ENCODE data around the gene FERD3L. TPM values are rescaled to one million over a fixed set of nuclear protein-coding genes. Genes with fewer than 3 reads are reported as not detected.

FERD3L gene
- total and polyA plus RNA-seq, 2 of the 13 experiments (the other 11 are each of a cell fraction or from before 2014, with no cell fraction given) = not detected

DNA sequence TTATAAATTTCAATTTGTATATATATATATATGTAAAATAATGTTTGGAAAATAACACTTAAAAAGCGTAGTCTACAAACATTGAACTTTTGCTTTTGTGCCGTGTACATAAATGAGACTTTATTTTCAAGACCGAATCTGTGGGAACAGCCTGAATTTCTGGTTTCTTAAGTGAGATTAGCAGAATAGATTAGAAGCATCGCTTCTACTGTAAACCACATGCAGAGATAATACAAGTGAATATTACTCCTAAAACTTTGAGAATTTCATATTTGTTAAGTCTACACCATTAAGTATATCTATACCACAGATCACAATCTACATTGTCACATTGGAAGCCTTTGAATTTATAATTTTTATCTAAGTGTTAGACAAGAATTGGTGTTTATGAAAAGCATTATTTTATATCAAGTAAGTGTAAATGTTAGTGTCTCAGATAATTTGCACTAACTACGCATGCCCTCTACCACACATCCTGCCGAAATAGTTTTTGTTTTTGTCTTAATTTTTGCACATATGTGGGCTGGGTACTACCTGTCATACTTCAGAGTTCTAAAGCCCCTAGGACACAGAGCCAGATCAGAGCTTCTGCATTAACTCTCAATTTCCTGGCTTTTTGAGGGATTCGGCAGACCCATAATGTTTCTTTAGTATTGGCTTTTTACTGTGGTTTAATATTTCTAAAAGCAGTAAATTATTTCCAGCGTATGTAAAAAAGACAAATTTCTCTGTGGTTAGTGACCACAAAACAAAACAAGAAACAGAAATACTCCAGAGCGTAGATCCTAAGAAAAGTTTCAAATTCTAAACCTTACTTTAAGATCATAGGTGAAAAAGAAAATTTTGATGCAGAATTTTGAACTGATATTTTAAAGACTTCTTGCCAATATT lies 47.8 kb downstream of the FERD3L start:
- no peaks in the 10 kb centered on the region for H3K9me3 ChIP-seq (ENCODE audit: low read length)
- ChIA-PET POLR2A (no interaction called here), CTCF (ENCODE audit: low intra/inter-chr PET ratio, low total read pairs) (no interaction called here)
- in situ Hi-C loops (cut with HindIII; ENCODE audit: extremely low pct_ligation_motif_present, low pct_unique_long_range_greater_than_20kb) = no loop called here
- no peak overlapping the region for H3K4me2 ChIP-seq (ENCODE audit: low read depth, low read length)
- H3K36me3 ChIP-seq (replicated peaks in 1 of 2; ENCODE audit: control insufficient read depth in 1 of 2, insufficient read depth in 2 of 2, low read length in 2 of 2) = no peaks in the 10 kb centered on the region
- BruUV-seq (replicated peaks) = no TSS peak
- H3K4me3 ChIP-seq (replicated peaks in 1 of 3; ENCODE audit: insufficient read depth in 1 of 3, low read depth in 2 of 3, low read length in 3 of 3) = no peak overlapping the region
- ATAC-seq (no peak), FAIRE-seq (no peak), DNase-seq (ENCODE audit: low spot score) (no peak)
- no peaks in the 10 kb centered on the region for H4K20me1 ChIP-seq (ENCODE audit: insufficient read depth, low read length)
- intact Hi-C loops (cut with micrococcal nuclease; ENCODE audit: unreplicated experiment) = no loop called here
- H3K79me2 ChIP-seq (ENCODE audit: insufficient read depth, low read length) = no peaks in the 10 kb centered on the region
- no peak overlapping the region for H3K27ac ChIP-seq (ENCODE audit: extremely low read length, insufficient read depth, low read length)
- no peak for TF ChIP-seq ZNF496 (CRISPR knock-in tag; IDR thresholded peaks at IDR 0.05; ENCODE audit: insufficient replicate concordance)
- TF ChIP-seq ATF7-NPFF (CRISPR knock-in tag; IDR thresholded peaks at IDR 0.05; ENCODE audit: low read depth) = no peak
- no peak for TF ChIP-seq ZNF652 (CRISPR knock-in tag; IDR thresholded peaks at IDR 0.05; ENCODE audit: borderline replicate concordance, low read depth)
- TF ChIP-seq MXI1 (IDR thresholded peaks at IDR 0.05; ENCODE audit: borderline replicate concordance, low read depth, low read length) = no peak
- no peak for TF ChIP-seq ZNF709 (CRISPR knock-in tag; IDR thresholded peaks at IDR 0.05)
- no peak for TF ChIP-seq ZNF883 (CRISPR knock-in tag; IDR thresholded peaks at IDR 0.05; ENCODE audit: not compliant biosample characterization)
- TF ChIP-seq SOX6 (IDR thresholded peaks at IDR 0.05) = no peak
- TF ChIP-seq SOX6 (CRISPR knock-in tag; IDR thresholded peaks at IDR 0.05) = no peak
- no peak for TF ChIP-seq ZBED4 (CRISPR knock-in tag; IDR thresholded peaks at IDR 0.05; ENCODE audit: borderline replicate concordance)
- TF ChIP-seq ZNF567 (CRISPR knock-in tag; IDR thresholded peaks at IDR 0.05; ENCODE audit: borderline replicate concordance) = no peak
- TF ChIP-seq ZNF124 (CRISPR knock-in tag; IDR thresholded peaks at IDR 0.05) = no peak
- no peak for TF ChIP-seq MNT (IDR thresholded peaks at IDR 0.05)
- no peak overlapping the region for H3K9ac ChIP-seq (ENCODE audit: insufficient read depth, low read depth, low read length)
- no peaks in the 10 kb centered on the region for H3K27me3 ChIP-seq (ENCODE audit: control insufficient read depth in 1 of 2, insufficient read depth in 2 of 2, low read length in 2 of 2)
- WGBS (ENCODE audit: low lambda C conversion rate) = 25% methylated on average over 9 of the region's 9 CpGs
- no peak overlapping the region for H2AFZ ChIP-seq (ENCODE audit: low read length)
- H3K4me1 ChIP-seq (ENCODE audit: insufficient read depth, low read length) = no peaks in the 10 kb centered on the region

Measured in HepG2 (cell line).